HCT116 (cell line): ENCODE results near the gene TBC1D21. TPM values are rescaled to one million over a fixed set of nuclear protein-coding genes. Genes with fewer than 3 reads are reported as not detected.

Experiments
- ATAC-seq: fragments of 200-7000 bp; cut with Tn5 transposase; 2 replicates; pipeline ENCODE4 v1.9.1; 2020; ENCODE audit warnings: mild to moderate bottlenecking, moderate library complexity
- BruUV-seq: library from RNA; stranded (reverse); fragments of 400-500 nt; replicated peaks from 2 replicates; lab custom pipeline; 2021; lab: Mats Ljungman, UMichigan
- CTCF ChIA-PET: fragments of 300-600 bp; sonication (Branson Sonifier 250); formaldehyde crosslinking; loops from one replicate; lab custom pipeline; 2021; ENCODE audit warnings: antibody characterized with exemption; lab: Charles Lee
- POLR2A ChIA-PET: fragments of 300-600, 350-600 bp; sonication (Branson Sonifier 250); formaldehyde crosslinking; loops from one replicate; lab custom pipeline; 2021; ENCODE audit warnings: antibody characterized with exemption; lab: Charles Lee
- RAD21 ChIA-PET, 2 experiments: fragments of 300-600 bp; sonication (Branson Sonifier 250); formaldehyde crosslinking; loops; one replicate each; lab custom pipeline; 2023; ENCODE audit warnings: low total read pairs in 2 of 2; ENCODE audit not compliant: uncharacterized antibody in 2 of 2, unreplicated experiment in 2 of 2, low non-redundant PET in 1 of 2; lab: Charles Lee
- DNase-seq: peaks from one replicate; pipeline ENCODE4 v3.0.0-alpha.2; 2010; ENCODE audit warnings: low read depth, low spot score
- H2AFZ ChIP-seq: fragments of 200-600 bp; shearing (Covaris generic), sonication (generic); 2 replicates; pipeline ENCODE4 v1.6.1; 2017; ENCODE audit warnings: low read depth, mixed run types, mixed read lengths, antibody characterized with exemption, low read length; ENCODE audit not compliant: poor library complexity, severe bottlenecking
- H3K27ac ChIP-seq: 2 replicates; pipeline ENCODE4 v1.5.1; 2012; ENCODE audit warnings: low read depth, low read length
- H3K27me3 ChIP-seq: fragments of 200-600 bp; sonication (generic); 2 replicates; pipeline ENCODE4 v1.6.1; 2016; ENCODE audit warnings: mixed run types, low read length, mixed read lengths; ENCODE audit not compliant: insufficient read depth
- H3K36me3 ChIP-seq, 2 experiments: fragments of 200-500 bp in 1 of 2; fragments of 200-600 bp in 1 of 2; sonication (Bioruptor generic) in 1 of 2; sonication (generic) in 1 of 2; 2 replicates each; pipeline versions ENCODE4 v1.5.1 to v1.6.1; 2014 to 2016; ENCODE audit warnings: low read length in 2 of 2, inconsistent platforms in 1 of 2, mixed read lengths in 1 of 2, mixed run types in 1 of 2; ENCODE audit not compliant: insufficient read depth in 2 of 2, control insufficient read depth in 1 of 2
- H3K4me1 ChIP-seq, 2 experiments: fragments of 200-600 bp in 1 of 2; sonication (generic) in 1 of 2; 2 replicates each; pipeline versions ENCODE4 v1.5.1 to v1.6.1; 2012 to 2017; ENCODE audit warnings: low read length in 2 of 2, inconsistent platforms in 1 of 2, mild to moderate bottlenecking in 1 of 2, mixed read lengths in 1 of 2, mixed run types in 1 of 2, moderate library complexity in 1 of 2; ENCODE audit not compliant: insufficient read depth in 2 of 2, control insufficient read depth in 1 of 2
- H3K4me2 ChIP-seq: fragments of 200-600 bp; sonication (generic); 2 replicates; pipeline ENCODE4 v1.6.1; 2017; ENCODE audit warnings: mixed run types, low read length, mixed read lengths
- H3K4me3 ChIP-seq, 2 experiments: fragments of 200-600 bp in 1 of 2; sonication (generic) in 1 of 2; replicated peaks in 1 of 2; 2 replicates each; pipeline ENCODE4 v1.5.1; 2011 to 2016; ENCODE audit warnings: low read length in 2 of 2, control low read depth in 1 of 2, low read depth in 1 of 2, mild to moderate bottlenecking in 1 of 2, mixed read lengths in 1 of 2, mixed run types in 1 of 2
- H3K79me2 ChIP-seq: fragments of 200-600 bp; sonication (generic); 2 replicates; pipeline ENCODE4 v1.6.1; 2017; ENCODE audit warnings: mild to moderate bottlenecking, mixed run types, low read length, moderate library complexity, mixed read lengths; ENCODE audit not compliant: insufficient read depth
- H3K9ac ChIP-seq: fragments of 200-600 bp; sonication (generic); 2 replicates; pipeline ENCODE4 v1.6.1; 2016; ENCODE audit warnings: low read length, mixed read lengths
- H3K9me2 ChIP-seq: fragments of 200-600 bp; sonication (generic), shearing (Covaris generic); 2 replicates; pipeline ENCODE4 v1.6.1; 2017; ENCODE audit warnings: mixed run types, mild to moderate bottlenecking, moderate library complexity; ENCODE audit not compliant: insufficient read depth
- H3K9me3 ChIP-seq, 2 experiments: fragments of 200-500 bp in 1 of 2; fragments of 200-600 bp in 1 of 2; sonication (Bioruptor generic) in 1 of 2; sonication (generic) in 1 of 2; 2 replicates each; pipeline ENCODE4 v1.6.1; 2014 to 2017; ENCODE audit warnings: low read length in 2 of 2, mixed read lengths in 2 of 2, inconsistent platforms in 1 of 2, low read depth in 1 of 2, mild to moderate bottlenecking in 1 of 2, mixed run types in 1 of 2, moderate library complexity in 1 of 2; ENCODE audit not compliant: control insufficient read depth in 1 of 2, insufficient read depth in 1 of 2
- H4K20me1 ChIP-seq: fragments of 200-600 bp; sonication (generic), shearing (Covaris generic); 2 replicates; pipeline ENCODE4 v1.6.1; 2017; ENCODE audit warnings: mixed run types, mild to moderate bottlenecking, moderate library complexity; ENCODE audit not compliant: insufficient read depth
- CBX3 ChIP-seq: IDR thresholded peaks from 2 replicates; pipeline ENCODE4 v1.6.1; 2012; ENCODE audit warnings: low read depth
- CEBPB ChIP-seq: IDR thresholded peaks from 2 replicates; pipeline ENCODE4 v1.6.1; 2012; ENCODE audit warnings: low read depth
- EGR1 ChIP-seq: IDR thresholded peaks from 2 replicates; pipeline ENCODE4 v1.6.1; 2012; ENCODE audit warnings: low read depth
- ELF1 ChIP-seq: IDR thresholded peaks from 2 replicates; pipeline ENCODE4 v1.6.1; 2012; ENCODE audit warnings: low read depth, borderline replicate concordance
- EZH2 ChIP-seq: fragments of 200-600 bp; sonication (generic); IDR thresholded peaks from 2 replicates; pipeline ENCODE4 v1.6.1; 2017; ENCODE audit warnings: antibody characterized with exemption, mixed run types
- EZH2phosphoT487 ChIP-seq: fragments of 200-600 bp; IDR thresholded peaks from 2 replicates; pipeline ENCODE4 v1.6.1; 2018; ENCODE audit warnings: antibody characterized with exemption, borderline replicate concordance
- FOSL1 ChIP-seq: IDR thresholded peaks from 2 replicates; pipeline ENCODE4 v1.6.1; 2012; ENCODE audit warnings: low read depth
- JUND ChIP-seq: IDR thresholded peaks from 2 replicates; pipeline ENCODE4 v1.6.1; 2012
- RAD21 ChIP-seq: IDR thresholded peaks from 2 replicates; pipeline ENCODE4 v1.6.1; 2012; ENCODE audit warnings: low read depth, mild to moderate bottlenecking
- SIN3A ChIP-seq: IDR thresholded peaks from 2 replicates; pipeline ENCODE4 v1.6.1; 2012; ENCODE audit warnings: low read depth
- SP1 ChIP-seq: IDR thresholded peaks from 2 replicates; pipeline ENCODE4 v1.6.1; 2012; ENCODE audit warnings: low read depth
- SRF ChIP-seq: IDR thresholded peaks from 2 replicates; pipeline ENCODE4 v1.6.1; 2012; ENCODE audit warnings: low read depth
- TCF7L2 ChIP-seq: IDR thresholded peaks from 2 replicates; pipeline ENCODE4 v1.7.0; 2011; ENCODE audit warnings: borderline replicate concordance, inconsistent platforms; ENCODE audit not compliant: insufficient read depth, insufficient read length; ENCODE audit errors: extremely low read depth
- YY1 ChIP-seq: IDR thresholded peaks from 2 replicates; pipeline ENCODE4 v1.6.1; 2011; ENCODE audit warnings: low read length, low read depth, moderate library complexity, mild to moderate bottlenecking; ENCODE audit not compliant: insufficient replicate concordance; ENCODE audit errors: extremely low read depth
- ZFX ChIP-seq: fragments of 450-650 bp; IDR thresholded peaks from 2 replicates; pipeline ENCODE4 v1.6.1; 2017
- ZNF274 ChIP-seq: fragments of 200-500 bp; sonication (Bioruptor generic); IDR thresholded peaks from 2 replicates; pipeline ENCODE4 v1.6.1; 2014; ENCODE audit warnings: mild to moderate bottlenecking, low read depth, low read length, inconsistent platforms
- intact Hi-C: fragments of 100-400 bp; cut with micrococcal nuclease; formaldehyde crosslinking; loops from 2 replicates; pipeline ENCODE4 v1.10.0; 2022
- total RNA-seq: library from RNA; stranded (reverse); gene quantifications from one replicate; pipeline ENCODE4 v1.2.1, GENCODE V29; 2021; ENCODE audit not compliant: unreplicated experiment
- TF ChIP-seq, protein P1 (sequence below), 3 experiments: fragments of 200-600 bp in 1 of 3; sonication (generic) in 1 of 3; IDR thresholded peaks in 2 of 3; conservative IDR thresholded peaks in 1 of 3; 2 replicates each; pipeline ENCODE4 v1.5.1; 2012 to 2017; ENCODE audit warnings: low read depth in 2 of 3, low read length in 2 of 3, antibody characterized with exemption in 1 of 3, borderline replicate concordance in 1 of 3, control low read depth in 1 of 3, mild to moderate bottlenecking in 1 of 3, mixed read lengths in 1 of 3, mixed run types in 1 of 3, moderate library complexity in 1 of 3; ENCODE audit not compliant: insufficient read depth in 1 of 3
- TF ChIP-seq, protein P2 (sequence below): IDR thresholded peaks from 2 replicates; pipeline ENCODE4 v1.6.1; 2012
- TF ChIP-seq, protein P3 (sequence below): IDR thresholded peaks from 2 replicates; pipeline ENCODE4 v1.6.1; 2012; ENCODE audit warnings: low read depth

Gene TBC1D21
- total RNA-seq, 1 experiment from 2014 or later, result not detected

DNA sequence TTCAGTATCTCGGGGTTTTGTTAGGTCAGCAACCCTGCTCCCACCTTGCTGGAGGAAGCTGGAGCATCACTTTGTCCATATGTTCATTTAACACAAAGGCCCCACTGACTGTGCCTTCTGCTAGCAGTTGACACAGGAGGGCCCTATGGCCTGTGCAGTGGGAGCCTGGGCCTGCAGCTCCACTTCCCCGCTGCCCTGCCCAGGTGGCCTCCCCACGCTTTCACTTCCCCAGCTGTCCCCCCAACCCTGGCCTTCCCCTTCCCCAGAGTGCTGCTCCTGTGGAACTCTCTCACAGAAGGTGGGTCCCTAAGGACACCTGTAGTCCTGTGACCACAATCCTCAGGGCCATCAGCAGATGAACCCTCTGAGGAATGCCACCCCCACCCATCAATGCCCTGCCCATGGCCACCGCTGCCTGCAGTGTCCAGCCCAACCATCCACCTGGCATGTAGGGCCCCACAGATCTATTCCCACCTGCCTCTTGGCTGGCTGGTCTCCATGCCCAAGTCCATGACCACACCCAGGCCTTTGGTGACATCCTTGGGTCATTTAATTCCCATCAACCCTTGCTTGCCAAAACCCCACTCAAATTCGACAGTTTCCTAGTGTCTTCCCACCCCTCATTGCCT lies 13.5 kb downstream of the TBC1D21 start:
- Histone ChIP-seq H3K9ac (no peak overlapping the region), H3K9me3 (no peaks in the 10 kb centered on the region), H3K36me3 (no peaks in the 10 kb centered on the region; a peak in 1 of 4 replicates), H4K20me1 (no peaks in the 10 kb centered on the region), H3K27me3 (peaks cover 25% of the 10 kb centered on the region; the same call in 1 of the 2 replicates), H3K27ac (no peak overlapping the region), H3K4me2 (no peak overlapping the region), H3K4me1 (no peaks in the 10 kb centered on the region), H3K4me3 (no peak overlapping the region), H2AFZ (no peak overlapping the region), H3K9me2 (no peaks in the 10 kb centered on the region), H3K79me2 (no peaks in the 10 kb centered on the region)
- ChIA-PET POLR2A (no interaction called here), RAD21 (no interaction called here), CTCF (interaction anchor here (0.7 kb wide), 1 partner anchor 13 kb away, joined by 3 read pairs; no protein-coding TSS in a partner anchor)
- TF ChIP-seq, protein P1, sequence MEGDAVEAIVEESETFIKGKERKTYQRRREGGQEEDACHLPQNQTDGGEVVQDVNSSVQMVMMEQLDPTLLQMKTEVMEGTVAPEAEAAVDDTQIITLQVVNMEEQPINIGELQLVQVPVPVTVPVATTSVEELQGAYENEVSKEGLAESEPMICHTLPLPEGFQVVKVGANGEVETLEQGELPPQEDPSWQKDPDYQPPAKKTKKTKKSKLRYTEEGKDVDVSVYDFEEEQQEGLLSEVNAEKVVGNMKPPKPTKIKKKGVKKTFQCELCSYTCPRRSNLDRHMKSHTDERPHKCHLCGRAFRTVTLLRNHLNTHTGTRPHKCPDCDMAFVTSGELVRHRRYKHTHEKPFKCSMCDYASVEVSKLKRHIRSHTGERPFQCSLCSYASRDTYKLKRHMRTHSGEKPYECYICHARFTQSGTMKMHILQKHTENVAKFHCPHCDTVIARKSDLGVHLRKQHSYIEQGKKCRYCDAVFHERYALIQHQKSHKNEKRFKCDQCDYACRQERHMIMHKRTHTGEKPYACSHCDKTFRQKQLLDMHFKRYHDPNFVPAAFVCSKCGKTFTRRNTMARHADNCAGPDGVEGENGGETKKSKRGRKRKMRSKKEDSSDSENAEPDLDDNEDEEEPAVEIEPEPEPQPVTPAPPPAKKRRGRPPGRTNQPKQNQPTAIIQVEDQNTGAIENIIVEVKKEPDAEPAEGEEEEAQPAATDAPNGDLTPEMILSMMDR (IDR thresholded peaks at IDR 0.05 in 2 of 3, conservative IDR thresholded peaks at IDR 0.05 in 1 of 3; ENCODE audit: borderline replicate concordance in 1 of 3, insufficient read depth in 1 of 3, low read depth in 2 of 3, low read length in 2 of 3), result no peak
- TF ChIP-seq CEBPB (no peak), EGR1 (no peak), SIN3A (no peak), RAD21 (no peak), SP1 (no peak), SRF (no peak), EZH2 (no peak), ZFX (no peak), CBX3 (no peak), TCF7L2 (no peak), JUND (no peak), EZH2phosphoT487 (no peak), YY1 (no peak), ZNF274 (no peak), ELF1 (no peak), FOSL1 (no peak)
- TF ChIP-seq, protein P2, sequence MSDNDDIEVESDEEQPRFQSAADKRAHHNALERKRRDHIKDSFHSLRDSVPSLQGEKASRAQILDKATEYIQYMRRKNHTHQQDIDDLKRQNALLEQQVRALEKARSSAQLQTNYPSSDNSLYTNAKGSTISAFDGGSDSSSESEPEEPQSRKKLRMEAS, result no peak
- TF ChIP-seq, protein P3, sequence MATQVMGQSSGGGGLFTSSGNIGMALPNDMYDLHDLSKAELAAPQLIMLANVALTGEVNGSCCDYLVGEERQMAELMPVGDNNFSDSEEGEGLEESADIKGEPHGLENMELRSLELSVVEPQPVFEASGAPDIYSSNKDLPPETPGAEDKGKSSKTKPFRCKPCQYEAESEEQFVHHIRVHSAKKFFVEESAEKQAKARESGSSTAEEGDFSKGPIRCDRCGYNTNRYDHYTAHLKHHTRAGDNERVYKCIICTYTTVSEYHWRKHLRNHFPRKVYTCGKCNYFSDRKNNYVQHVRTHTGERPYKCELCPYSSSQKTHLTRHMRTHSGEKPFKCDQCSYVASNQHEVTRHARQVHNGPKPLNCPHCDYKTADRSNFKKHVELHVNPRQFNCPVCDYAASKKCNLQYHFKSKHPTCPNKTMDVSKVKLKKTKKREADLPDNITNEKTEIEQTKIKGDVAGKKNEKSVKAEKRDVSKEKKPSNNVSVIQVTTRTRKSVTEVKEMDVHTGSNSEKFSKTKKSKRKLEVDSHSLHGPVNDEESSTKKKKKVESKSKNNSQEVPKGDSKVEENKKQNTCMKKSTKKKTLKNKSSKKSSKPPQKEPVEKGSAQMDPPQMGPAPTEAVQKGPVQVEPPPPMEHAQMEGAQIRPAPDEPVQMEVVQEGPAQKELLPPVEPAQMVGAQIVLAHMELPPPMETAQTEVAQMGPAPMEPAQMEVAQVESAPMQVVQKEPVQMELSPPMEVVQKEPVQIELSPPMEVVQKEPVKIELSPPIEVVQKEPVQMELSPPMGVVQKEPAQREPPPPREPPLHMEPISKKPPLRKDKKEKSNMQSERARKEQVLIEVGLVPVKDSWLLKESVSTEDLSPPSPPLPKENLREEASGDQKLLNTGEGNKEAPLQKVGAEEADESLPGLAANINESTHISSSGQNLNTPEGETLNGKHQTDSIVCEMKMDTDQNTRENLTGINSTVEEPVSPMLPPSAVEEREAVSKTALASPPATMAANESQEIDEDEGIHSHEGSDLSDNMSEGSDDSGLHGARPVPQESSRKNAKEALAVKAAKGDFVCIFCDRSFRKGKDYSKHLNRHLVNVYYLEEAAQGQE, result no peak
- BruUV-seq, result no TSS peak
- intact Hi-C loops, result no loop called here
- ATAC-seq (no peak), DNase-seq (no peak)
